Measurements from ENCODE around the gene PRKCH. TPM values are rescaled to one million over a fixed set of nuclear protein-coding genes. Genes with fewer than 3 reads are reported as not detected.

PRKCH gene
- total and polyA plus RNA-seq, 7 donors = 4.2 to 19.9 (median 10.0) TPM

DNA sequence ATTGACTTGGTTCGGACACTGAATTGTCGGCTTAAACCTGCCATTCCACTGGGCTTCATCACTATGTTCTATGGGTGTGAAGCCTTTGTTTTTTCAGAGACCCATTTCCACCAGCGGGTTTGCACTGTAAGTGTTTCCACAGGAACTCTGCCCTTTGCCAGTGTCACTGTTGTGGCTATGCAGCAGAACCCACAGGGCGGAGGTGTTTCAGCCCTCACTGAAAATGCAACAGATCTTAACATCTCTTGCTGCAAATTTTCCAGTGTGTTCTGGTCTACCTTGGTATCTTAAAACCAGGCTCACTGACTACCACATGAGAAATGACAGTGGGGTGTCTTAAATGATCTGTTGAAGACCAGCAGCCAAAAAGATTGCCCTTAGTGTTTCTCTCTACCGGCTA, 21.1 kb downstream of the PRKCH start:
- no peak for DNase-seq
- peaks cover 0 to 10% (median 0%) of the 10 kb centered on the region in 4 donors for H3K4me1 ChIP-seq
- no peaks in the 10 kb centered on the region for H3K9me3 ChIP-seq
- H3K36me3 ChIP-seq = no peaks in the 10 kb centered on the region
- WGBS, 2 donors = 64 to 87% methylated on average over 5 of the region's 5 CpGs
- no peaks in the 10 kb centered on the region for H3K27me3 ChIP-seq
- intact Hi-C loops (cut with DNase I) = no loop called here
- H3K4me3 ChIP-seq = no peak overlapping the region
- peak overlapping the region; percentile 11 to 61 (median 24) for H3K27ac ChIP-seq
- TF ChIP-seq EP300 (IDR thresholded peaks at IDR 0.05) (no peak), POLR2A (IDR thresholded peaks at IDR 0.05) (no peak), POLR2AphosphoS5 (IDR thresholded peaks at IDR 0.05) (no peak)
- TF ChIP-seq, protein P1, sequence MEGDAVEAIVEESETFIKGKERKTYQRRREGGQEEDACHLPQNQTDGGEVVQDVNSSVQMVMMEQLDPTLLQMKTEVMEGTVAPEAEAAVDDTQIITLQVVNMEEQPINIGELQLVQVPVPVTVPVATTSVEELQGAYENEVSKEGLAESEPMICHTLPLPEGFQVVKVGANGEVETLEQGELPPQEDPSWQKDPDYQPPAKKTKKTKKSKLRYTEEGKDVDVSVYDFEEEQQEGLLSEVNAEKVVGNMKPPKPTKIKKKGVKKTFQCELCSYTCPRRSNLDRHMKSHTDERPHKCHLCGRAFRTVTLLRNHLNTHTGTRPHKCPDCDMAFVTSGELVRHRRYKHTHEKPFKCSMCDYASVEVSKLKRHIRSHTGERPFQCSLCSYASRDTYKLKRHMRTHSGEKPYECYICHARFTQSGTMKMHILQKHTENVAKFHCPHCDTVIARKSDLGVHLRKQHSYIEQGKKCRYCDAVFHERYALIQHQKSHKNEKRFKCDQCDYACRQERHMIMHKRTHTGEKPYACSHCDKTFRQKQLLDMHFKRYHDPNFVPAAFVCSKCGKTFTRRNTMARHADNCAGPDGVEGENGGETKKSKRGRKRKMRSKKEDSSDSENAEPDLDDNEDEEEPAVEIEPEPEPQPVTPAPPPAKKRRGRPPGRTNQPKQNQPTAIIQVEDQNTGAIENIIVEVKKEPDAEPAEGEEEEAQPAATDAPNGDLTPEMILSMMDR (IDR thresholded peaks at IDR 0.05) = no peak

- no peaks in the 10 kb centered on the region for H3K36me3 ChIP-seq
- H3K27ac ChIP-seq = peak overlapping the region in 3 of 4 donors; percentile 12 to 61 (median 35)
- intact Hi-C loops (cut with DNase I) = no loop called here
- peaks cover 0 to 10% (median 0%) of the 10 kb centered on the region in 4 donors for H3K4me1 ChIP-seq
- H3K9me3 ChIP-seq = no peaks in the 10 kb centered on the region
- no peak overlapping the region for H3K4me3 ChIP-seq
- no peaks in the 10 kb centered on the region for H3K27me3 ChIP-seq
- 71 to 83% methylated on average over 5 of the region's 5 CpGs for WGBS, 2 donors
- no peak for DNase-seq
- TF ChIP-seq, protein P1 (IDR thresholded peaks at IDR 0.05) = no peak
- TF ChIP-seq POLR2AphosphoS5 (IDR thresholded peaks at IDR 0.05) = no peak
- TF ChIP-seq EP300 (IDR thresholded peaks at IDR 0.05) = no peak
- no peak for TF ChIP-seq POLR2A (IDR thresholded peaks at IDR 0.05)
Observed at GRCh38 chr14:61342932-61343331, 21.6 kb downstream of the PRKCH start.

DNA sequence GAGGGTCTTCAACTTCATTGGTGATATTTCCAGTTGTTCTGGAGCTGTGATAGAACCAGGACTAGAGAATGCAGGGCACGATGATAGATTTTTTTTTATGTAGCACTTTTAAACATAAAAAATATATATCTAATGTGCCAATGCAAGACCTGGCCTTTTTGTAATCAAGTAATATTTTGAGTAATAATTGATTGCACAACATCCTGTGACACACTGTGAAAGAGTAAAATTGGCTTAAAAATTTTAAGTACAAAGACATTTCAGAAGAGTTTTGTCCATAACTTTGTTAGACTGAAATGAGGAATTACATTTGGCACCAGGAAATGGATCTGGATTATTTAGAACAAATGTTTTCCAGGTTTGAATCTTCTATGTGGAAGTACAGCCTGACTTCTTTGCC, 22.1 kb downstream of the PRKCH start:
- TF ChIP-seq EP300 (IDR thresholded peaks at IDR 0.05) (no peak), POLR2AphosphoS5 (IDR thresholded peaks at IDR 0.05) (peak in 1 of 4 donors; percentile 4), POLR2A (IDR thresholded peaks at IDR 0.05) (no peak)
- TF ChIP-seq, protein P1 (IDR thresholded peaks at IDR 0.05) = no peak
- intact Hi-C loops (cut with DNase I) = no loop called here
- Histone ChIP-seq H3K27ac (peak overlapping the region; percentile 35 to 61 (median 50)), H3K27me3 (no peaks in the 10 kb centered on the region), H3K9me3 (no peaks in the 10 kb centered on the region), H3K4me3 (no peak overlapping the region), H3K4me1 (peaks cover 0 to 10% (median 0%) of the 10 kb centered on the region in 4 donors), H3K36me3 (no peaks in the 10 kb centered on the region)
- DNase-seq = no peak
- WGBS, 2 donors = 70 to 85% methylated on average over 1 of the region's 1 CpG

- H3K4me1 ChIP-seq = peaks cover 0 to 10% (median 0%) of the 10 kb centered on the region in 4 donors
- peak overlapping the region; percentile 35 to 61 (median 50) for H3K27ac ChIP-seq
- no peaks in the 10 kb centered on the region for H3K36me3 ChIP-seq
- H3K27me3 ChIP-seq = no peaks in the 10 kb centered on the region
- intact Hi-C loops (cut with DNase I) = no loop called here
- no peak for DNase-seq
- TF ChIP-seq POLR2AphosphoS5 (IDR thresholded peaks at IDR 0.05) = peak in 1 of 4 donors; percentile 4
- TF ChIP-seq EP300 (IDR thresholded peaks at IDR 0.05) = no peak
- no peak for TF ChIP-seq POLR2A (IDR thresholded peaks at IDR 0.05)
- no peak overlapping the region for H3K4me3 ChIP-seq
- 66 to 85% methylated on average over 4 of the region's 4 CpGs for WGBS, 2 donors
- H3K9me3 ChIP-seq = no peaks in the 10 kb centered on the region
Observed at GRCh38 chr14:61343991-61344405, 22.6 kb downstream of the PRKCH start.

GRCh38 chr14:61344437-61345150, 23.2 kb downstream of the PRKCH start:
- H3K36me3 ChIP-seq = no peaks in the 10 kb centered on the region
- WGBS, 2 donors = 68 to 80% methylated on average over 7 of the region's 7 CpGs
- no peaks in the 10 kb centered on the region for H3K9me3 ChIP-seq
- intact Hi-C loops (cut with DNase I) = no loop called here
- no peak overlapping the region for H3K4me3 ChIP-seq
- H3K27ac ChIP-seq = peak overlapping the region; percentile 35 to 61 (median 50)
- TF ChIP-seq POLR2AphosphoS5 (IDR thresholded peaks at IDR 0.05) (no peak), POLR2A (IDR thresholded peaks at IDR 0.05) (no peak), EP300 (IDR thresholded peaks at IDR 0.05) (no peak)
- DNase-seq = no peak
- peaks cover 0 to 10% (median 0%) of the 10 kb centered on the region in 4 donors for H3K4me1 ChIP-seq
- H3K27me3 ChIP-seq = no peaks in the 10 kb centered on the region

Measured in sigmoid colon (tissue), 7 donors.